ENCODE data around the gene TMEM11. TPM values are rescaled to one million over a fixed set of nuclear protein-coding genes. Genes with fewer than 3 reads are reported as not detected.

Gene TMEM11
- total RNA-seq, 3 donors from 2014 or later, result 25.7 to 34.4 (median 27.1) TPM

DNA sequence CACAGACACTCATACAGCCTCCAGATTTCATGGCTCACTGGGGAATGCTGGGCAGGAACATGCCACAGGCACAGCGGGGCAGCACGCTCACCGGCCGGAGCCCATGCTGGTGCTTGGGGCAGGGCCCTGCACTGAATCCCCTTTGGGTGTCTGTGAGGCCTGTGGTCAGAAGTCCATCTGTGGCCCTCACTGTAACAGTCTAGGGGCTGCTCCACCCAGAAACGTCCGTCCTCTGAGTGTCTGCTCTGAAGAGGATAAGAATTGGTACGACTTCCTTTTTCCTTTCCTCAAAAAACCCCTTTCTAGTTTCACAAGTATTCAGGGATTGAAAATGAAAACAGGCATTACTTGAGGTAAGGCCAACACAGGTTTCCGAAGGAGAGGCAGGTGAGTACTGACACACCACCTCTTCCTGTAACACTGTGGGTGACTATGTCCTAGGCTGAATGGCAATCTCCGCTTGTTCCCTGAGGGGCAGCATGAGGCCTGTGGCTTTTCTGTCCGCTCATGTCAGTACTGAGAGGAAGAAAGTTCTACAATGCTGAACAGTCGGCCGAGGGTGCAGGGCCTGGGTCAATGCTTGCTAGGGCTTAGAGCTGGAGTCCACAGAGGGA is 42.5 kb downstream of the TMEM11 start:
- Histone ChIP-seq H3K4me3 (no peak overlapping the region), H3K9me3 (no peaks in the 10 kb centered on the region), H3K4me1 (ENCODE audit: low read depth) (no peaks in the 10 kb centered on the region), H3K36me3 (ENCODE audit: low read depth) (no peaks in the 10 kb centered on the region)
- ATAC-seq (peak; percentile 26), DNase-seq (no peak)
- TF ChIP-seq, protein P1, sequence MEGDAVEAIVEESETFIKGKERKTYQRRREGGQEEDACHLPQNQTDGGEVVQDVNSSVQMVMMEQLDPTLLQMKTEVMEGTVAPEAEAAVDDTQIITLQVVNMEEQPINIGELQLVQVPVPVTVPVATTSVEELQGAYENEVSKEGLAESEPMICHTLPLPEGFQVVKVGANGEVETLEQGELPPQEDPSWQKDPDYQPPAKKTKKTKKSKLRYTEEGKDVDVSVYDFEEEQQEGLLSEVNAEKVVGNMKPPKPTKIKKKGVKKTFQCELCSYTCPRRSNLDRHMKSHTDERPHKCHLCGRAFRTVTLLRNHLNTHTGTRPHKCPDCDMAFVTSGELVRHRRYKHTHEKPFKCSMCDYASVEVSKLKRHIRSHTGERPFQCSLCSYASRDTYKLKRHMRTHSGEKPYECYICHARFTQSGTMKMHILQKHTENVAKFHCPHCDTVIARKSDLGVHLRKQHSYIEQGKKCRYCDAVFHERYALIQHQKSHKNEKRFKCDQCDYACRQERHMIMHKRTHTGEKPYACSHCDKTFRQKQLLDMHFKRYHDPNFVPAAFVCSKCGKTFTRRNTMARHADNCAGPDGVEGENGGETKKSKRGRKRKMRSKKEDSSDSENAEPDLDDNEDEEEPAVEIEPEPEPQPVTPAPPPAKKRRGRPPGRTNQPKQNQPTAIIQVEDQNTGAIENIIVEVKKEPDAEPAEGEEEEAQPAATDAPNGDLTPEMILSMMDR (IDR thresholded peaks at IDR 0.05), result no peak
- intact Hi-C loops (cut with DNase I, micrococcal nuclease), result no loop called here

DNA sequence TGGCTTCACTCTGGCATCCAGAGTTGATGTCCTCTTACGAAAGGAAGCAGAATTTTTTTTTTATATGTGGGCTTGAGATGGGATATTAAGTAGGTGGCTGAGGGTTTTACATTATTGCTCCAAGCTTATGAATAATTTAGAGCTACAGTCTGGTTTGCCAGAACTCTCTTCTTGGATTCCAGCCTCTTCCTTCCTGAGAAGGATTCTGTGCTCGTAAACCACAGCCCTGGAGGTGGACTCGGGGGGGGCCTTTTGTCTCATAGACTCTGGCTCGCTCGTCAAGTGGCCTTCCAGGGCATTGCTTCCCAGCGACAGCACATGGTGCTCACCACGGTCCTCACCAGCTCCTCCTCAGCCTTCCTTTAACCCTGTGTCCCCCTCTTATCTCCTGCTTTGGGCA is 43.2 kb downstream of the TMEM11 start:
- no peak for DNase-seq
- H3K36me3 ChIP-seq (ENCODE audit: low read depth), result no peaks in the 10 kb centered on the region
- intact Hi-C loops (cut with DNase I, micrococcal nuclease), result no loop called here
- no peaks in the 10 kb centered on the region for H3K9me3 ChIP-seq
- TF ChIP-seq, protein P1 (IDR thresholded peaks at IDR 0.05), result no peak
- H3K4me1 ChIP-seq (ENCODE audit: low read depth), result no peaks in the 10 kb centered on the region
- H3K4me3 ChIP-seq, result no peak overlapping the region
- ATAC-seq, result no peak

DNA sequence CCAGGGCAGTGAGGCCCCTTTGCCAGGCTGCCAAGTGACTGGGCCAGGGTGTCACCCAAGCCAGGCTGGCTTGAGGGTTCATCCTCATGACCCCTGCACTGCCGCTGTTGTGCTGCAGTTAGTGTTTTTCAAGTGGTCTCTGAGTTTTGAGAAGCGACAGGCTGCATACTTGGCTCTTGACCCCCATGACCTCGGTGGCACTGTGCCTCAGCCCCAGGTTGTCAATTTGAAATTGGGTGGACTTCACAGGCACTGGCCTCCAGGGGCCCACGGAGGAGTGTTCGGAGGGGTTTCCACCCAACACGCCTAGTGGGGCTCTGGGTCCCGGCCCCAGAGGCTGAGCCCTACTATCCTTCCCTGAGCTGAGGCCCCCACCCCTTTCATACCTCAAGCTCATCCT is 44.5 kb downstream of the TMEM11 start:
- ATAC-seq (no peak), DNase-seq (no peak)
- intact Hi-C loops (cut with DNase I, micrococcal nuclease), result no loop called here
- no peaks in the 10 kb centered on the region for H3K36me3 ChIP-seq (ENCODE audit: low read depth)
- no peaks in the 10 kb centered on the region for H3K9me3 ChIP-seq
- no peaks in the 10 kb centered on the region for H3K4me1 ChIP-seq (ENCODE audit: low read depth)
- TF ChIP-seq, protein P1 (IDR thresholded peaks at IDR 0.05), result no peak
- no peak overlapping the region for H3K4me3 ChIP-seq

DNA sequence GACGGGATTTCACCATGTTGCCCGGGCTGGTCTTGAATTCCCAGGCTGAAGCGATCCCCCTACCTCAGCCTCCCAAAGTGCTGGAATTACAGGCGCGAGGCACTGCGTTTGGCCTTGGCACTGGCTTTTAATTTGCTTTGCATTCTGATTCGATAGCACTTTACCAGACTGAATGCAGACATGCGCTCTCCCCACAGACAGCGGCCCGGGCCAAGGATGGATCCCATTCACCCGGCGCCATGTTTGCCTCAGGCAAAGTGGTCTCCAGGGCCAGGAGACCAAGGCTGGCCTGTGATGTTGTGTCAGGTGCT is 45.5 kb downstream of the TMEM11 start:
- TF ChIP-seq, protein P1 (IDR thresholded peaks at IDR 0.05), result no peak
- Histone ChIP-seq H3K4me1 (ENCODE audit: low read depth) (no peaks in the 10 kb centered on the region), H3K9me3 (no peaks in the 10 kb centered on the region), H3K36me3 (ENCODE audit: low read depth) (no peaks in the 10 kb centered on the region), H3K4me3 (no peak overlapping the region)
- intact Hi-C loops (cut with DNase I, micrococcal nuclease), result no loop called here
- no peak for DNase-seq
- ATAC-seq, result no peak

DNA sequence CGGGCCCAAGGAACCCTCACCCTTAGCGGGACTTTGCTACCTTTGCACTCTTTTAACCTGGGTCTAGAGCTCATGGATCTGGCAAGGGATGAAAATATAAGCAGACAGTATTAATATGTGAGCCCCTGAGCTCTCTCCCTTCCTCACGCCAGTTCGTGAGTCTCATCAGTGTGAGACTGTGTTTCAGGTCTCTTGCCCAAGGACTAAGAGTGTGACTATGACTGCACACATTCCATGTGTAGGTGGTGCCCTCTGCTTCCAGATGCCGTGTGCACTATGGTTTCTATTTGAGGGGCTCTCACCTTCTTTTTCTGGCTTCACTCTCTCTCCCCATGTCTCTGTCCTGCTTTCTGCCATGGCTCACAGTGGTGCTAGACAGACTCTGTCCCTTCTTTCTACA is 46.7 kb downstream of the TMEM11 start:
- ATAC-seq (no peak), DNase-seq (no peak)
- Histone ChIP-seq H3K4me1 (ENCODE audit: low read depth) (peaks cover 3% of the 10 kb centered on the region), H3K36me3 (ENCODE audit: low read depth) (no peaks in the 10 kb centered on the region), H3K9me3 (no peaks in the 10 kb centered on the region), H3K4me3 (no peak overlapping the region)
- intact Hi-C loops (cut with DNase I, micrococcal nuclease), result no loop called here
- TF ChIP-seq, protein P1 (IDR thresholded peaks at IDR 0.05), result no peak

Data from mucosa of descending colon (tissue), 3 donors.